Endothelial cell of umbilical vein (primary cell): ENCODE measurements around the gene ZNF23.

Source experiments
- EZH2 ChIP-seq: IDR thresholded peaks from 2 replicates; pipeline ENCODE4 v1.6.1; 2012; ENCODE audit warnings: borderline replicate concordance, low read depth, mild to moderate bottlenecking, moderate library complexity, low read length, inconsistent platforms; ENCODE audit not compliant: severe bottlenecking
- POLR2A ChIP-seq: IDR thresholded peaks from 2 replicates; pipeline ENCODE4 v1.6.1; 2012; ENCODE audit warnings: low read depth, mild to moderate bottlenecking, control low read depth, low read length

- TF ChIP-seq POLR2A (no peak), EZH2 (no peak)
Observed at GRCh38 chr16:71464231-71464630, 2.2 kb upstream of the ZNF23 start.
